GM19193 (cell line): ENCODE measurements around the gene C11orf68.
A peak's percentile ranks its signal among the peaks of the same experiment; 100 is the strongest.

ENCODE experiments used
- POLR2A ChIP-seq: IDR thresholded peaks from 4 replicates; pipeline ENCODE4 v1.6.1; 2011; ENCODE audit not compliant: insufficient read depth, insufficient read length; ENCODE audit errors: extremely low read depth

C11orf68 gene

DNA sequence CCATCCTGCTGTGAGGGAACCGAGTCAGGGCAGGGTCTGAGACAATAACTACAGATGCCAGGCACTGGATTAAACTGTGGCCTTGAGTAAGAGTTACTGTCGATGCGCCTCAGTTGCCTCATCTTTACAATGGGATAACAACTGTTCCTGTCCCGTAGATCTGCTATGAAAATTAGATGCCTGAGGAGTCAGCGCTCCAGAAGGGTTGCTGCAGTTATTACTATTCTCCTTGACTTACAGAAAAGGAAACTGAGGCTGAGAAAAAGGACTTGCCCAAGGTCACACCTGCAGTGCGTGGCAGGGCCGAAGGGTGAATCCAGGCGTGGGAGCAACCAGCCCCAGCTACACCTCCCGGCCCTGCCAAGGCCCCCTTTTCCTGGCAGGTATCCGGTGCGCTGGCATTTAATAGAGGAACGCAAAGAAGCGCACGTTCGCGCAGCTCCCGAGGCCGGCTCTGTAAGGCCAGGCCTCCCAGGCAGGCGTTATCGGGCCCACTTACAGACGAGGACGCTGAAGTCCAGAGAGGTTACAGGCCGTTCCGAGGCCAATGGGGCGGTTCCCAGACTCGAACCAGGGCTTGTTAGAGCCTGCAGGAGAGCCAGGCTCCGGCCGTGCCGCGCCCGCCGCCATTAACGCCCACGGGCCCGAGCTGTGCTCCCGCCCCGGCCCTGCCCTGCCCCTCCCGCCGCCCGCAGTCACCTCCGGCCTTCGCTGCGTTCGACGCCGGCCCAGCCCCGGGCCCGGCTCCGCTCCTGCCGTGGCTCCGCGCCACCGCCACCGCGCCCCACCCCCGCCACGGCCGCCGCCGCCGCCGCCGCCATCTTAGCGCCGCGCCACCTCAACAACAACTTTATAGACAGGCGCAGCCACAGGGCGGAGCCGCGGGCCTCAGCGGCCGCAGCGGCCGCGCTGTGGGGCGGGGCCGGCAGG is at the start of gene C11orf68:
C11orf68 (minus strand) TSS at position 852 of the 930 bp plus-strand sequence; CDS start at position 821, 31 bp downstream.
- peak; percentile 69 for TF ChIP-seq POLR2A

DNA sequence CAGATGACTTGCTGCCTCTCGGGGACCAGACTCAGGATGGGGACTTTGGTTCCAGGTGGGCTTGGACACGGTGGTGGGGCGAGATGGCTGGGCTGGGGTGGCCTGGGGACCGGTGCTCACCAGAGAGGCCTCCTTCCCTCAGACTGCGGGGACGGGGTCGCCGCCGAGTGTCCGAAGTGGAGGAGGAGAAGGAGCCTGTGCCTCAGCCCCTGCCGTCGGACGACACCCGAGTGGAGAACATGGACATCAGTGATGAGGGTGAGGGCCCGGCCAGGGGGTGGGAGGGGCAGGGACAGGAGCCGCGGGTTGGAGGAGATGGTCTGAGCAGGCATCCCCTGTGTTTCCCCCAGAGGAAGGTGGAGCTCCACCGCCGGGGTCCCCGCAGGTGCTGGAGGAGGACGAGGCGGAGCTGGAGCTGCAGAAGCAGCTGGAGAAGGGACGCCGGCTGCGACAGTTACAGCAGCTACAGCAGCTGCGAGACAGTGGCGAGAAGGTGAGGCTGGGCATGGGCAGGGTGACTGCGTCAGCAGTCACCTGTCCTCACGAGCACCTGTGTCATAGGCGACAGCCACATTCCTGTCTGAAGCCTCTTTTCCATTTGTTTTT is 48.6 kb upstream of the C11orf68 start:
- no peak for TF ChIP-seq POLR2A

DNA sequence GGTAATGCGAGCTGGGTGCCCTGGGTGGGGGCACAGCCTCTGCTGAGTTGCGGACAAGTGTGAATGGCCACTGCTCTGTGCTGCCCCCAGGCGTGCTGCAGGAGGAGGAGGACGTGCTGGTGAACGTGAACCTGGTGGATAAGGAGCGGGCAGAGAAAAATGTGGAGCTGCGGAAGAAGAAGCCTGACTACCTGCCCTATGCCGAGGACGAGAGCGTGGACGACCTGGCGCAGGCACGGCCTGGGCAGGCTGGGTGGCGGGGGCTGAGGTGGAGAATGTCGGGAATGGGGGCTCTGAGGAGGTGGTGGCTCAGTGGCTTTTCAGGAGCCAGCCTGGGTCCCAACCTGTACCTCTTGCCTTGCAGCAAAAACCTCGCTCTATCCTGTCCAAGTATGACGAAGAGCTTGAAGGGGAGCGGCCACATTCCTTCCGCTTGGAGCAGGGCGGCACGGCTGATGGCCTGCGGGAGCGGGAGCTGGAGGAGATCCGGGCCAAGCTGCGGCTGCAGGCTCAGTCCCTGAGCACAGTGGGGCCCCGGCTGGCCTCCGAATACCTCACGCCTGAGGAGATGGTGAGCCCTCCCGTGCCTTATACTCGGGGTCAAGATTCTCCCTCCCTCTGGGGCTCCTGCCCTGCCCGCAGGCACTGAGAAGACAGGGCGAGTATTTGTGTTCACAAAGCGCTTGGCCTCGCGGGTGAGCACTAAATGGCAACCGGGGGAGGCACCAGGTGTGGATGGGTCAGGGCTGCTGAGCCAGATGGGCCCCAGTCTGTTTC is 47.3 kb upstream of the C11orf68 start:
- TF ChIP-seq POLR2A, result no peak

DNA sequence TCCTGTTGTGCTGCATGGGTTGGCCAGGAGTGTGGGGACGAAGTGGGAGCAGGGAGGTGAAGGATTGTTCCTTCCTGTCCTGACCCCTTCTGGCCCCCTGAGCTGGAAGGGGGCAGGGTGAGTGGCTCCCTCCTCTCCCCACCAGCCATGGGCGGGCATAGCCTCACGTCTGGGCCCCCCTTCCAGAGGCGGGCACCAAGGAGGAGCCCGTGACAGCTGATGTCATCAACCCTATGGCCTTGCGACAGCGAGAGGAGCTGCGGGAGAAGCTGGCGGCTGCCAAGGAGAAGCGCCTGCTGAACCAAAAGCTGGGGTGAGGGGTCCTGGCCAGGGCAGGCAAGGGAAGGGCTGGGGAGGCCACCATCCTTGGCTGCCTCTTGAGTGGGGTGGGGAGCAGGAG is 46.0 kb upstream of the C11orf68 start:
- no peak for TF ChIP-seq POLR2A

DNA sequence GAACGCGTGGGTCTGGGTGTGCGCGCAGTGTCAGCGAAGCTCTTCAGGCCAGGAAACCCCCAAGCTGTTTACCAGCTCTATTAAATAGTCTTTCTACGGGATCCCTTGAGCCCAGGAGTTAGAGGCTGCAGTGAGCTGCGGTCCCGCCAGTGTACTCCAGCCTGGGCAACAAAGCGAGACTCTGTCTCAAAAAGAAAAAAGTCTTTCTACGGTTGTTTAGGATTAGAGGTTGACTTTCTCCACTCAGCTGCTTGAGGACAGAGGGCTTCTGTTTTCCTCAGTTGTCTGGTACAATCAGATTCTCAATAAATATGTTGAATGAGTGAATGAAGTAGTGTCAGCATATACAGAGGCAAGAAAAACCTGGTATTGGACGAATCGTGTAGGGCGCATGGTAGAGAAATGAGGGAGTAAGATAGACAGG is 43.3 kb upstream of the C11orf68 start:
- no peak for TF ChIP-seq POLR2A

DNA sequence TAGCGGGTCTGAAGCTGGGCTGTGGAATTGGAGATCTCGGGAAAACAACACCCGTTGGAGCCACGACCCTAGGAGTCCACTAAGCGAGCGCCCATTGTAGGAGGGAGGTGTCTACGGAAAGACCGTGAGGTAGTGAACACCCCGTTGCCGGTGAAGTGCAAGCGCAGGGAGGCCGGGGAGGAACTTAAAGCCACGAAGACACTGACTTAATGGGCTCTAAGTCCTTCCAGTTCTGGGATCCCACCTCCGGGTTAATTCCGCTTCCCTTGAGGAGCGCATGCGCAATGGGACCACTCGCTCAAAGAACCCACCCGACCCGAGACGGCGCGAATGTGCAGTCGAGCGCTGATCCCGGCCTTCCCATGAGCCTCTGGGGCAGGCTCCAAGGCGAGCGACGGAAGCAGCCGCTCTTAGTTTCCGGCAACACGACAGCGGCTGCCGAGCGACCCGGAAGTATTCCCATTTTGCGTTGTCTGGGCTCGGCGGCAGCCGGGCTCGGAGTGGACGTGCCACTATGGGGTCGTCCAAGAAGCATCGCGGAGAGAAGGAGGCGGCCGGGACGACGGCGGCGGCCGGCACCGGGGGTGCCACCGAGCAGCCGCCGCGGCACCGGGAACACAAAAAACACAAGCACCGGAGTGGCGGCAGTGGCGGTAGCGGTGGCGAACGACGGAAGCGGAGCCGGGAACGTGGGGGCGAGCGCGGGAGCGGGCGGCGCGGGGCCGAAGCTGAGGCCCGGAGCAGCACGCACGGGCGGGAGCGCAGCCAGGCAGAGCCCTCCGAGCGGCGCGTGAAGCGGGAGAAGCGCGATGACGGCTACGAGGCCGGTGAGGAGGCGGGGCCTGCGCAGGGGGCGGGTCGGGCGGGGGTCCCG is 42.6 kb upstream of the C11orf68 start, which contains the start of gene SART1:
SART1 (plus strand) TSS at position 468 of the 874 bp plus-strand sequence; CDS start at position 515, 47 bp downstream.
- peak; percentile 91 for TF ChIP-seq POLR2A

DNA sequence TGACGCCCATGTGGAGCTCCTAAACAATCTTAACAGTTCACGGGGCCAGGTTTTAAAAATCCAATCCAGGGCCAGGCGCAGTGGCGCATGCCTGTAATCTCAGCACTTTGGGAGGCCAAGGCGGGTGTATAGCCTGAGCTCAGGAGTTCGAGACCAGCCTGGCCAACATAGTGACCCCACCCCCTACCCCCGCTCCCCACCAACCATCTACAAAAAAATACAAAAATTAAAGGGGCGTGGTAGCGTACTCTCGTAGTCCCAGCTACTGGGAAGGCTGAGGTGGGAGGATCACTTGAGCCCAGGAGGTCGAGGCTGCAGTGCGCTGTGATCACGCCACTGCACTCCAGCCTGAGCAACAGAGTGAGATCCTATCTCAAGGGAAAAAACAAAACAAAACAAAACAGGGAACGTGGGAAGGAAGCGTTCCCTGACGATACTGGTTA is 42.0 kb upstream of the C11orf68 start:
- no peak for TF ChIP-seq POLR2A

DNA sequence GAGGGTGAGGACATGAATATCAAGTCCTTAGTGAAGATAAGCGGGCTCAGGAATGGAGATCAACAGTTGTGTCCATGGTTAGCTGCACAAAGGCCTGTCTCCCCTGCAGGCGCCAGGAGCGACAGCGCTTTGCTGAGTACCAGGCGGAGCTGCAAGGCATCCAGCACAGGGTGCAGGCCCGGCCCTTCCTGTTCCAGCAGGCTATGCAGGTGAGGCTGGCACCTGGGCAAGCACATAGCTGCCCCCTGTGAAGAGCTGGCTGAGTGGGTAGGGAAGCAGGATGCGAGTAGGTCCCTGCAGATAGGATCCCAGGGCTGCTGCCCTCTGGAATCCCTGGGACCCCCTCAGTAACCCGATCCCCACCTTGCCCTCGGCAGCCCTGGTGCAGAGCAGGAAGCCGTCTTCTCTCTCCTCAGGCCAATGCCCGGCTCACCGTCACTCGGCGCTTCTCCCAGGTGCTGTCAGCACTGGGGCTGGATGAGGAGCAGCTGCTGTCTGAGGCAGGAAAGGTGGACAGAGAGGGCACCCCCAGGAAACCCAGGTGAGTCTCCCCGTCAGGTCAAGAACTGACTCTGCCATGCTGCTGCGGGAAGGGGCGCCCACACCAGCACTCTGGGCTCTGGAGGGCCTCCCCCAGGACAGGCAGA is 40.0 kb upstream of the C11orf68 start:
- TF ChIP-seq POLR2A, result no peak

DNA sequence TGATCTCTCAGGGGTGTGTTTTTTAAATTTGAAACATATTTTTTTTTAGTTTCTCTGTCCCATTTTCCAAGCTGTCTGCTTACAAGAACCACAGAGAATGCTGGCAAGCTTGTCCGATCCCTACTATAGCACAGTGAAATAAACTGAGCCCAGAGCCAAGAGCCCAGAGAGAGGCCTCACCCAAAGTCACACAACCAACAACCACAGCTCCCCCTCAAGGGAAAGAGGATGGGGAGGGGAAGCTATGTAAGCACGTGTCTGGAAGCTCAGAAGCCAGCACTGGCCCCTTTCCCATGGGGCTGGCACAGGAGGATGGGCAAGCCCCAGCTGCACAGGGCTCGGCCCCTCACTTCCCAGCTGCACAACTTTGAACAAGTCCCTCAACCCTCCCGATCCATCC is 39.4 kb upstream of the C11orf68 start:
- no peak for TF ChIP-seq POLR2A

DNA sequence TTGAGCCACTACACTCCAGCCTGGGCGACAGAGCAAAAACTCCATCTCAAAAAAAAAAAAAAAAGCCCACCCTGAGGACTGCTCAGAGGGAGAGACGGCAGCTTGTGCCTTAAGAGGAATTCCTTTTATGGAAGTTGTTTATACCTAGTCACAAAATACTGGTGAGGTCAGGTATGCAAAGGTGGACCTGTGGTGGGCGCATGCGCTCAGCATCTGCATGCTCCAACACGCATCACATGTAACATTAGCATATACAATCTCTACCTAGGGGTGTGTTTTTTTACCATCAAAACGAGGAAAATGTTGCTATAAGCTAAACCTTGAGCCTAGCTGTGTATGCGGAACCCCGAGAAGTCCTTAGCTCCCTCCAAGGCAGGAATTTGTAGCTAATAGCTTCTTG is 35.9 kb upstream of the C11orf68 start:
- no peak for TF ChIP-seq POLR2A

DNA sequence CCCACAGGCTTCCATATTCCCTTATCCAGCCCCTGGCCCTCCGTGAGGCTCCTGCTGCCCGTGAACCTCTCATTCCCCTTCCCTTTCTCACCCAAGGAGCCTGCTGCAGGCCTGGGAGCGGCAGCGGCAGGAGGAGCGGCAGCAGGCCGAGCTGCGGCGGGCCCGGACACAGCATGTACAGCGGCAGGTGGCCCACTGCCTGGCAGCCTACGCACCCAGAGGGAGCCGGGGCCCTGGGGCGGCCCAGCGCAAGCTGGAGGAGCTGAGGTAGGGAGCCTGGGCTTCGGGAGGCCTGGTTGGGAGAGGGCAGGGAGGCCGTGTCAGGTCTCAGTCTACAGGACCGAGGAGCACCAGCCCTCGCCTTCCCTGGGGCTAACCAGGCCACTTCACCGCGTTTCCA is 34.6 kb upstream of the C11orf68 start:
- TF ChIP-seq POLR2A, result no peak

DNA sequence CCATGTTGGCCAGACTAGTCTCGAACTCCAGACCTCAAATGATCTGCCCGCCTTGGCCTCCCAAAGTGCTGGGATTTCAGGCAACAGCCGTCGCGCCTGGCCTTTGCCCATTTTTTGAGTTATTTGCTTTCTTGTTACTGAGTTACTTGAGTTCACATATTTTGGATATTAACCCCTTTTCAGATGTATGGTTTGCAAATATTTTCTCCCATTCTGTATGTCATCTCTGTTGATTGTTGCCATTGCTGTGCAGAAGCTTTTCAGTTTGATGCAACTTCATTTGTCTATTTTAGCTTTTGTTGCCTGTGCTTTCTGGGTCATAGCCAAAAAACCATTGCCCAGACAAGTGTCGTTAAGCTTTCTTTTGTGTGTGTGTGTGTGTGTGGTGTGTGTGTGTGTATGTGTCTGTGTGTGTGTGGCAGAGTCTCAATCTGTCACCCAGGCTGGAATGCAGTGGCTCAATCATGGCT is 33.2 kb upstream of the C11orf68 start:
- no peak for TF ChIP-seq POLR2A

DNA sequence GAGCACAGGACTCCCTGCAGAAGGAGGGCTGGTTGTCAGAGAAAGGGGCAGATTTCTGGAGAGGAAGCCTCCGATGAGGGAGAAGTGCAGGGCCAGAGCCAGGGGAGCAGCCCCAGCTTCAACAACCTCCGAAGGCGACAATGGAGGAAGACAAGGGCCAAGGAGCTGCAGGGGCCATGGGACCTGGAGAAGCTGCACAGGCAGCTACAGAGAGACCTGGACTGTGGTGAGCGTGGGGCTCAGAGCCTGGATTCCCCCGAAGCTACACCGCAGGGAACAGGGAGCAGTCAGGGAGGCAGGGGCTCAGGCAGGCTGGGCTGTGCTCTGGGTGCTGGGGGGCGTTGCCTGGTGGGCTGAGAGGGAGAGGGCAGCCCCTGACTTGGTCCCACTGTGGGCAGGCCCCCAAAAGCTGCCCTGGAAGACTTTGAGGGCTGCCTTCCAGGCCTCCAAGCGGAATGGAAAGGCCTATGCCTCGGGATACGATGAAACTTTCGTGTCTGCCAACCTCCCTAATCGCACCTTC is 28.8 kb upstream of the C11orf68 start:
- TF ChIP-seq POLR2A, result no peak

DNA sequence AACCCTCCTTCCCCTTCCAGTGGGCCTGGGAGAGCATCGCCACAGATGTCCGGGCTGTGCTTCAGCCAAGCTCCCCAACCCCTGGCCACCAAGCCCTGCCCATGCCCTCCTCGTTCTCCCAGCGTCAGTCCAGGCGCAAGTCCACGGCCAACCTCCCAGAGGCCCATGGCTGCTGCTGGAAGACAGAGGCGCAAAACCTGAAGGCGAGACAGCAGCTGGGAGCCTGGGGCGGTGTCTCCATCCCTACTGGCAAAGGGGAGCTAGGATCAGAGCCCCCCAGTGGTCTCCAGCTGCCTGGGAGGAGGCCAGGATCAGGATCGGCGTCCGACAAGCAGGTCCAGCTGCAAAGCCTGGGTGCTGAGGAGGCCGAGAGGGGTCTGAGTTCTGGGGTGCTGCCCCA is 28.3 kb upstream of the C11orf68 start:
- TF ChIP-seq POLR2A, result no peak

DNA sequence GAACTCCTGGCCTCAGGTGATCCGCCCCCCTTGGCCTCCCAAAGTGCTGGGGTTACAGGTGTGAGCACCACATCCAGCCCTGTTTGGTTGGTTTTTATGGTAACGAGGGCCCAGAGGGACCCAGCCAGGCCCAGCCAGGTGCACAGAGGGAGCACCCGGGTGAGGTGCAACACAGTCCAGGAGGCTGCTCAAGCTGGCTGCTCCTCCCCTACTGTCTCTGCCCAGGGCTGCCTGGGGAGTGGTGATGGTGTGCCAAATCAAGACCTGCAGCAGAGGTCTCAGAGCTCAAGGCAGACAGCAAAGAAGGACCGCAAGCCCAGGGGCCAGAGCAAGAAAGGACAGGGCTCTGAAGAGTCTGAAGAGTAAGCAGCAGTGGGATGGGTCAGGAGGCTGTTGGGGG is 27.8 kb upstream of the C11orf68 start:
- no peak for TF ChIP-seq POLR2A
